ENCODE data around the gene CSNK1A1L.
A peak's percentile ranks its signal among the peaks of the same experiment; 100 is the strongest.

Gene CSNK1A1L

GRCh38 chr13:37069597-37070103 is 35.8 kb downstream of the CSNK1A1L start:
- H3K9ac ChIP-seq (ENCODE audit: low read depth, low read length, poor library complexity, severe bottlenecking) = no peak overlapping the region
- no peak overlapping the region for H2AFZ ChIP-seq (ENCODE audit: low read length)
- no peaks in the 10 kb centered on the region for H3K79me2 ChIP-seq (ENCODE audit: insufficient read depth, low read length)
- no peaks in the 10 kb centered on the region for H4K20me1 ChIP-seq (ENCODE audit: insufficient read depth, low read length, poor library complexity, severe bottlenecking)
- H3K4me1 ChIP-seq (ENCODE audit: insufficient read depth, low read length, poor library complexity, severe bottlenecking) = no peaks in the 10 kb centered on the region
- H3K9me3 ChIP-seq (ENCODE audit: insufficient read depth, low read depth, low read length) = no peaks in the 10 kb centered on the region
- H3K27me3 ChIP-seq (ENCODE audit: insufficient read depth, low read length, poor library complexity, severe bottlenecking) = no peaks in the 10 kb centered on the region
- no peak overlapping the region for H3K4me2 ChIP-seq (ENCODE audit: low read depth, low read length, poor library complexity, severe bottlenecking)
- no peak overlapping the region for H3K4me3 ChIP-seq (ENCODE audit: low read length, poor library complexity, severe bottlenecking)
- TF ChIP-seq CTCF (conservative IDR thresholded peaks at IDR 0.05; ENCODE audit: low read length) = no peak
- no peak for TF ChIP-seq EZH2phosphoT487 (IDR thresholded peaks at IDR 0.05; ENCODE audit: borderline replicate concordance)
- H3K9me2 ChIP-seq (replicated peaks; ENCODE audit: low read depth, low read length) = no peaks in the 10 kb centered on the region
- H3F3A ChIP-seq (ENCODE audit: low read depth) = no peaks in the 10 kb centered on the region
- no peaks in the 10 kb centered on the region for H3K36me3 ChIP-seq (ENCODE audit: insufficient read depth, low read length)

- no peaks in the 10 kb centered on the region for H4K20me1 ChIP-seq (ENCODE audit: insufficient read depth, low read length, poor library complexity, severe bottlenecking)
- no peak overlapping the region for H3K4me3 ChIP-seq (ENCODE audit: low read length, poor library complexity, severe bottlenecking)
- peak overlapping the region; percentile 29; the same call in 1 of the 2 replicates for H2AFZ ChIP-seq (ENCODE audit: low read length)
- peak; percentile 65 for TF ChIP-seq CTCF (conservative IDR thresholded peaks at IDR 0.05; ENCODE audit: low read length)
- TF ChIP-seq EZH2phosphoT487 (IDR thresholded peaks at IDR 0.05; ENCODE audit: borderline replicate concordance) = no peak
- H3K36me3 ChIP-seq (ENCODE audit: insufficient read depth, low read length) = no peaks in the 10 kb centered on the region
- H3F3A ChIP-seq (ENCODE audit: low read depth) = no peaks in the 10 kb centered on the region
- no peak overlapping the region for H3K4me2 ChIP-seq (ENCODE audit: low read depth, low read length, poor library complexity, severe bottlenecking)
- H3K79me2 ChIP-seq (ENCODE audit: insufficient read depth, low read length) = no peaks in the 10 kb centered on the region
- no peaks in the 10 kb centered on the region for H3K9me2 ChIP-seq (replicated peaks; ENCODE audit: low read depth, low read length)
- H3K4me1 ChIP-seq (ENCODE audit: insufficient read depth, low read length, poor library complexity, severe bottlenecking) = no peaks in the 10 kb centered on the region
- no peaks in the 10 kb centered on the region for H3K27me3 ChIP-seq (ENCODE audit: insufficient read depth, low read length, poor library complexity, severe bottlenecking)
- H3K9ac ChIP-seq (ENCODE audit: low read depth, low read length, poor library complexity, severe bottlenecking) = no peak overlapping the region
- no peaks in the 10 kb centered on the region for H3K9me3 ChIP-seq (ENCODE audit: insufficient read depth, low read depth, low read length)
Observed at GRCh38 chr13:37068962-37069361, 36.5 kb downstream of the CSNK1A1L start.

GRCh38 chr13:37067874-37068273 is 37.6 kb downstream of the CSNK1A1L start:
- no peak overlapping the region for H3K4me2 ChIP-seq (ENCODE audit: low read depth, low read length, poor library complexity, severe bottlenecking)
- TF ChIP-seq EZH2phosphoT487 (IDR thresholded peaks at IDR 0.05; ENCODE audit: borderline replicate concordance) (no peak), CTCF (conservative IDR thresholded peaks at IDR 0.05; ENCODE audit: low read length) (no peak)
- no peak overlapping the region for H3K4me3 ChIP-seq (ENCODE audit: low read length, poor library complexity, severe bottlenecking)

More at GRCh38 chr13:37067874-37068273, 37.6 kb downstream of the CSNK1A1L start:
- no peaks in the 10 kb centered on the region for H3K9me2 ChIP-seq (replicated peaks; ENCODE audit: low read depth, low read length)
- no peaks in the 10 kb centered on the region for H3F3A ChIP-seq (ENCODE audit: low read depth)
- no peaks in the 10 kb centered on the region for H3K4me1 ChIP-seq (ENCODE audit: insufficient read depth, low read length, poor library complexity, severe bottlenecking)
- no peaks in the 10 kb centered on the region for H4K20me1 ChIP-seq (ENCODE audit: insufficient read depth, low read length, poor library complexity, severe bottlenecking)
- H3K79me2 ChIP-seq (ENCODE audit: insufficient read depth, low read length) = no peaks in the 10 kb centered on the region
- H3K27me3 ChIP-seq (ENCODE audit: insufficient read depth, low read length, poor library complexity, severe bottlenecking) = no peaks in the 10 kb centered on the region
- H3K9ac ChIP-seq (ENCODE audit: low read depth, low read length, poor library complexity, severe bottlenecking) = no peak overlapping the region
- H3K9me3 ChIP-seq (ENCODE audit: insufficient read depth, low read depth, low read length) = no peaks in the 10 kb centered on the region
- H2AFZ ChIP-seq (ENCODE audit: low read length) = no peak overlapping the region
- no peaks in the 10 kb centered on the region for H3K36me3 ChIP-seq (ENCODE audit: insufficient read depth, low read length)
